Body of pancreas (tissue), 4 donors: Measurements from ENCODE around the gene TIMELESS. TPM values are rescaled to one million over a fixed set of nuclear protein-coding genes. Genes with fewer than 3 reads are reported as not detected.
A peak's percentile ranks its signal among the peaks of the same experiment; 100 is the strongest.
"Not testable (repeated sequence)": the region's sequence is repeated elsewhere in the genome, so short reads cannot be mapped to it uniquely, and the experiment has no call there.

Source experiments
- ATAC-seq: fragments of 150-250 bp; one replicate; pipeline ENCODE4 v1.9.1; 2016
- DNase-seq, 4 donors: peaks; one replicate each; pipeline ENCODE4 v3.0.0-alpha.2; 2019
- H3K27ac ChIP-seq, 4 donors: fragments of 200-600 bp; sonication (generic); 1 replicate in 3 of 4; 2 replicates in 1 of 4; pipeline versions ENCODE4 v1.5.1 to v1.6.1; 2016 to 2019; ENCODE audit warnings: mild to moderate bottlenecking in 1 of 4, mixed read lengths in 1 of 4, moderate library complexity in 1 of 4
- H3K27me3 ChIP-seq, 2 donors: fragments of 200-600 bp; sonication (generic); one replicate each; pipeline ENCODE4 v1.6.0; 2016; ENCODE audit warnings: mild to moderate bottlenecking in 1 of 2
- H3K36me3 ChIP-seq, 2 donors: fragments of 200-600 bp; sonication (generic); replicated peaks in 1 of 2; 2 replicates each; pipeline ENCODE4 v1.5.1; 2016; ENCODE audit warnings: low read depth in 2 of 2; ENCODE audit not compliant: insufficient read depth in 1 of 2
- H3K4me1 ChIP-seq: fragments of 200-600 bp; sonication (generic); one replicate; pipeline ENCODE4 v1.6.0; 2016
- H3K4me3 ChIP-seq, 2 donors: fragments of 200-600 bp; sonication (generic); 1 replicate in 1 of 2; 2 replicates in 1 of 2; pipeline ENCODE4 v1.5.1; 2016 to 2019
- H3K9me3 ChIP-seq, 3 donors: fragments of 200-600 bp; sonication (generic); 1 replicate in 2 of 3; 2 replicates in 1 of 3; pipeline ENCODE4 v1.5.1; 2016
- POLR2A ChIP-seq, 3 donors: fragments of 450-650 bp; IDR thresholded peaks; one replicate each; pipeline ENCODE4 v1.6.1; 2016; ENCODE audit warnings: antibody characterized with exemption in 3 of 3, mild to moderate bottlenecking in 2 of 3
- WGBS, 2 donors: methylation state at CpG; one replicate each; pipeline ENCODE4 v1.1.5; 2017; 5-methylcytosine and 5-hydroxymethylcytosine counted together
- intact Hi-C: fragments of 100-400 bp; cut with DNase I; formaldehyde crosslinking; loops from one replicate; pipeline ENCODE4 v1.15.1; 2023
- total RNA-seq, 2 donors: library from RNA; depleted of rRNA; stranded (reverse); fragments of >200 nt; gene quantifications; one replicate each; pipeline ENCODE4 v1.1.0, GENCODE V29; 2016
- TF ChIP-seq, protein P1 (sequence below), 7 experiments: fragments of 450-650 bp in 4 of 7; fragments of 200-600 bp in 3 of 7; sonication (generic) in 3 of 7; IDR thresholded peaks; one replicate each; pipeline ENCODE4 v1.5.1; 2016 to 2019; ENCODE audit warnings: antibody characterized with exemption in 7 of 7

The TIMELESS gene, protein sequence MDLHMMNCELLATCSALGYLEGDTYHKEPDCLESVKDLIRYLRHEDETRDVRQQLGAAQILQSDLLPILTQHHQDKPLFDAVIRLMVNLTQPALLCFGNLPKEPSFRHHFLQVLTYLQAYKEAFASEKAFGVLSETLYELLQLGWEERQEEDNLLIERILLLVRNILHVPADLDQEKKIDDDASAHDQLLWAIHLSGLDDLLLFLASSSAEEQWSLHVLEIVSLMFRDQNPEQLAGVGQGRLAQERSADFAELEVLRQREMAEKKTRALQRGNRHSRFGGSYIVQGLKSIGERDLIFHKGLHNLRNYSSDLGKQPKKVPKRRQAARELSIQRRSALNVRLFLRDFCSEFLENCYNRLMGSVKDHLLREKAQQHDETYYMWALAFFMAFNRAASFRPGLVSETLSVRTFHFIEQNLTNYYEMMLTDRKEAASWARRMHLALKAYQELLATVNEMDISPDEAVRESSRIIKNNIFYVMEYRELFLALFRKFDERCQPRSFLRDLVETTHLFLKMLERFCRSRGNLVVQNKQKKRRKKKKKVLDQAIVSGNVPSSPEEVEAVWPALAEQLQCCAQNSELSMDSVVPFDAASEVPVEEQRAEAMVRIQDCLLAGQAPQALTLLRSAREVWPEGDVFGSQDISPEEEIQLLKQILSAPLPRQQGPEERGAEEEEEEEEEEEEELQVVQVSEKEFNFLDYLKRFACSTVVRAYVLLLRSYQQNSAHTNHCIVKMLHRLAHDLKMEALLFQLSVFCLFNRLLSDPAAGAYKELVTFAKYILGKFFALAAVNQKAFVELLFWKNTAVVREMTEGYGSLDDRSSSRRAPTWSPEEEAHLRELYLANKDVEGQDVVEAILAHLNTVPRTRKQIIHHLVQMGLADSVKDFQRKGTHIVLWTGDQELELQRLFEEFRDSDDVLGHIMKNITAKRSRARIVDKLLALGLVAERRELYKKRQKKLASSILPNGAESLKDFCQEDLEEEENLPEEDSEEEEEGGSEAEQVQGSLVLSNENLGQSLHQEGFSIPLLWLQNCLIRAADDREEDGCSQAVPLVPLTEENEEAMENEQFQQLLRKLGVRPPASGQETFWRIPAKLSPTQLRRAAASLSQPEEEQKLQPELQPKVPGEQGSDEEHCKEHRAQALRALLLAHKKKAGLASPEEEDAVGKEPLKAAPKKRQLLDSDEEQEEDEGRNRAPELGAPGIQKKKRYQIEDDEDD
- 1 to 10 TPM; 4.7 to 6.9 TPM for total RNA-seq

GRCh38 chr12:56448860-56449621 is at the start of gene TIMELESS:
TIMELESS (minus strand) TSS chr12:56449426; CDS start chr12:56434170, 15,256 bp downstream.
- Histone ChIP-seq H3K4me3 (peak within 1 kb of the TSS; percentile 41 to 88), H3K4me1 (peaks cover 12% of the 10 kb centered on the region), H3K9me3 (no peaks in the 10 kb centered on the region), H3K36me3 (no peaks in the 10 kb centered on the region), H3K27me3 (no peaks in the 10 kb centered on the region), H3K27ac (peak within 1 kb of the TSS; percentile 78 to 92 (median 88))
- TF ChIP-seq POLR2A (IDR thresholded peaks at IDR 0.05), result peak; percentile 44 to 81 (median 80)
- TF ChIP-seq, protein P1, sequence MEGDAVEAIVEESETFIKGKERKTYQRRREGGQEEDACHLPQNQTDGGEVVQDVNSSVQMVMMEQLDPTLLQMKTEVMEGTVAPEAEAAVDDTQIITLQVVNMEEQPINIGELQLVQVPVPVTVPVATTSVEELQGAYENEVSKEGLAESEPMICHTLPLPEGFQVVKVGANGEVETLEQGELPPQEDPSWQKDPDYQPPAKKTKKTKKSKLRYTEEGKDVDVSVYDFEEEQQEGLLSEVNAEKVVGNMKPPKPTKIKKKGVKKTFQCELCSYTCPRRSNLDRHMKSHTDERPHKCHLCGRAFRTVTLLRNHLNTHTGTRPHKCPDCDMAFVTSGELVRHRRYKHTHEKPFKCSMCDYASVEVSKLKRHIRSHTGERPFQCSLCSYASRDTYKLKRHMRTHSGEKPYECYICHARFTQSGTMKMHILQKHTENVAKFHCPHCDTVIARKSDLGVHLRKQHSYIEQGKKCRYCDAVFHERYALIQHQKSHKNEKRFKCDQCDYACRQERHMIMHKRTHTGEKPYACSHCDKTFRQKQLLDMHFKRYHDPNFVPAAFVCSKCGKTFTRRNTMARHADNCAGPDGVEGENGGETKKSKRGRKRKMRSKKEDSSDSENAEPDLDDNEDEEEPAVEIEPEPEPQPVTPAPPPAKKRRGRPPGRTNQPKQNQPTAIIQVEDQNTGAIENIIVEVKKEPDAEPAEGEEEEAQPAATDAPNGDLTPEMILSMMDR (IDR thresholded peaks at IDR 0.05), result peak in 3 of 7 experiments; percentile 28 to 41 (median 36)
- DNase-seq (peak; percentile 87 to 90 (median 90)), ATAC-seq (peak; percentile 98)
- WGBS, 2 donors, result 0% methylated on average over 19 to 58 of the region's 58 CpGs
- intact Hi-C loops, result no loop called here

- H3K4me3 ChIP-seq, H3K27ac ChIP-seq, H3K4me1 ChIP-seq, H3K36me3 ChIP-seq, intact Hi-C loops, H3K9me3 ChIP-seq, H3K27me3 ChIP-seq, DNase-seq, ATAC-seq: not testable (repeated sequence)
- 61 to 74% methylated on average over 11 to 14 of the region's 14 CpGs for WGBS, 2 donors
Measured at GRCh38 chr12:56498126-56498902, 49.1 kb upstream of the TIMELESS start.

- H3K4me3 ChIP-seq, intact Hi-C loops, H3K9me3 ChIP-seq: not testable (repeated sequence)
Measured at GRCh38 chr12:56496704-56497103, 47.5 kb upstream of the TIMELESS start.

GRCh38 chr12:56494481-56494880 is 45.3 kb upstream of the TIMELESS start:
- H3K27ac ChIP-seq, H3K4me3 ChIP-seq, H3K4me1 ChIP-seq, H3K9me3 ChIP-seq, intact Hi-C loops, DNase-seq, ATAC-seq, H3K36me3 ChIP-seq, H3K27me3 ChIP-seq: not testable (repeated sequence)
- 97% methylated on average over 6 to 25 of the region's 27 CpGs for WGBS, 2 donors

More at GRCh38 chr12:56496704-56497103, 47.5 kb upstream of the TIMELESS start:
- TF ChIP-seq, protein P1 (IDR thresholded peaks at IDR 0.05), result peak; percentile 10 to 36 (median 27)
- 1 to 12% methylated on average over 13 to 17 of the region's 17 CpGs for WGBS, 2 donors
- peak; percentile 69 to 81 (median 72) for DNase-seq
- not testable (repeated sequence) for H3K36me3 ChIP-seq, ATAC-seq, H3K4me1 ChIP-seq, H3K27me3 ChIP-seq, H3K27ac ChIP-seq

- H3K36me3 ChIP-seq, H3K27ac ChIP-seq, intact Hi-C loops, ATAC-seq, H3K9me3 ChIP-seq, H3K4me3 ChIP-seq, H3K27me3 ChIP-seq, H3K4me1 ChIP-seq, DNase-seq: not testable (repeated sequence)
- WGBS, 2 donors, result 92 to 93% methylated on average over 3 to 14 of the region's 15 CpGs
Measured at GRCh38 chr12:56494106-56494415, 44.8 kb upstream of the TIMELESS start.

GRCh38 chr12:56493409-56494105 is 44.3 kb upstream of the TIMELESS start:
- H3K4me3 ChIP-seq, ATAC-seq, H3K4me1 ChIP-seq, H3K36me3 ChIP-seq, intact Hi-C loops, DNase-seq, H3K9me3 ChIP-seq, H3K27me3 ChIP-seq, H3K27ac ChIP-seq: not testable (repeated sequence)
- WGBS, 2 donors, result 81 to 82% methylated on average over 10 to 28 of the region's 31 CpGs
